Vagina (tissue), 2 donors: ENCODE measurements around the gene STAMBP.

Experiments
- CTCF ChIP-seq, 3 experiments: fragments of 450-650 bp in 2 of 3; fragments of 200-600 bp in 1 of 3; sonication (generic) in 1 of 3; IDR thresholded peaks; one replicate each; pipeline ENCODE4 v1.5.1; 2017 to 2019; ENCODE audit warnings: antibody characterized with exemption in 3 of 3, mild to moderate bottlenecking in 2 of 3, moderate library complexity in 2 of 3
- POLR2AphosphoS5 ChIP-seq, 2 donors: sonication (generic); formaldehyde crosslinking; IDR thresholded peaks; one replicate each; pipeline ENCODE4 v1.9.0; 2017; ENCODE audit warnings: antibody characterized with exemption in 2 of 2, mild to moderate bottlenecking in 2 of 2, low read depth in 1 of 2; ENCODE audit not compliant: insufficient read depth in 1 of 2

DNA sequence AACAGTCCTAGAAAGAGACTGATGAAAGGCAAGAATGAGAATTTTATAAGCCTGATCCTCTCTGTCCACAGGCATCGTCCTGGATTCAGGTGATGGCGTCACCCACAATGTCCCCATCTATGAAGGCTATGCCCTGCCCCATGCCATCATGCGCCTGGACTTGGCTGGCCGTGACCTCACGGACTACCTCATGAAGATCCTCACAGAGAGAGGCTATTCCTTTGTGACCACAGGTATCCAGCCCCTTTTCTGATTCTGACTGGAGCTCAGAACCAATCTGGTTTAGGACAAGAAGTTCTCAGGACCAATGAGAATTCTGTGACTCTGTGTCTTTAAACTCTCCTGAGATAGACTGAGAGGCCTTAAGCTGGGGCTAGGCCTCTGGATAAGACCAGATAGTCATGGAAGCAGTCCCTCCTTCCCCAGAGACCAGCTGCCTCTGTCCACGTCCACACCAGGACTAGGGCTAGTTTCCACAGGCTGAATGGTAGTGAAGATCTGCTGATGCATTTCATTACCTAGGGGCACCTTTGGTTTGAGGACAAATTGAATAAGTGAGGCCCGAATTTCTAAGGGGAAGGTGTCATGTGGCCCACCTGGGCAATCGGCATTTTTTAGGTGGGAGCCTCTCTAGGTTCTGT is 84.8 kb downstream of the STAMBP start:
- no peak for TF ChIP-seq CTCF (IDR thresholded peaks at IDR 0.05)
- TF ChIP-seq POLR2AphosphoS5 (IDR thresholded peaks at IDR 0.05; ENCODE audit: insufficient read depth in 1 of 2, low read depth in 1 of 2): peak in 1 of 2 donors; percentile 23
